ENCODE results near the gene S100A12. TPM values are rescaled to one million over a fixed set of nuclear protein-coding genes. Genes with fewer than 3 reads are reported as not detected.

The S100A12 gene
- total RNA-seq, 1 experiment from 2014 or later, result not detected

DNA sequence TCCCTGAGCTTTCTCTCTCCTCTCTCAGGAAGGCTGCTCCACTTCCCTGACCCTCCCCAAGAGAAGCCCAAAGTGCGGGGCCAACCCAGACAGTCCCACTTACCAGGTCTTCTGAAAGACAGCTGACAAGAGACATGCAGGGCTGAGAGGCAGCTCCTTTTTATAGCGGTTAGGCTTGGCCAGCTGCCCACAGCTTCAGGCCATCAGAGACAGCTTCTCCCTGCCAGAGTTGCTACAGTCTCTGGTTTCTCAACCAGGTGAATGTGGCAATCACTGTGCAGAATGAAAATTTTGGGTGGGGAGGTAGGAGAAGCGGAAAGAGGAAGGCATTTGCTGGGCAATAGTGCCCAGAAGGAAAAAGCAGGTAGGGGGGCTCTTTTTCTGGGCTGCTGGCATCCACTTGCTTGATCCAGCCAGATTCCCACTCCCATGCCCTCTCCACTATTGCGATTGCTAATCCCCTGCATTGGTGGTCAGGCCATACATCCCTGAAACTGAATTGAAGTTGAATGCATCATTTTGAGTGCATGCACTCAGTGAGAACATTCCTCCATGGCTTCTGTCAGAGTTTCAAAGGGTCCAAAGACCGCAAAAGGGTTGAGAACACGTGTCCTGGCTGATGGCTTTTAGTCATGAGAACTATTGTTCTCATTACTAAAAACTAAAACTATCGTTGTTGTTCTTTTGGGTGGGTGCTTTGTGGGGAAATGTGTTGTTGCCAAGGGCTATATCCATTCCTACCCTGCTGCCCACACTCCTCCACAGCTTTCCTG lies 15.7 kb upstream of the S100A12 start, which contains the start of gene S100A8:
Gene S100A8, minus strand, starts transcription at position 136 of the 773 bp plus-strand sequence. CDS start 538 bp downstream, outside the sequence.
- peaks cover 29% of the 10 kb centered on the region for H3K4me1 ChIP-seq (ENCODE audit: insufficient read depth, low read length)
- CTCF ChIA-PET, result no interaction called here
- no peaks in the 10 kb centered on the region for H3K9me2 ChIP-seq (replicated peaks; ENCODE audit: low read length)
- H2AFZ ChIP-seq (ENCODE audit: low read length), result no peak within 1 kb of the TSS
- DNase-seq (peak; percentile 82), ATAC-seq (no peak)
- TF ChIP-seq EZH2phosphoT487 (IDR thresholded peaks at IDR 0.05; ENCODE audit: borderline replicate concordance, low read length) (no peak), EZH2 (IDR thresholded peaks at IDR 0.05; ENCODE audit: low read length, unreplicated experiment) (no peak)
- TF ChIP-seq, protein P1, sequence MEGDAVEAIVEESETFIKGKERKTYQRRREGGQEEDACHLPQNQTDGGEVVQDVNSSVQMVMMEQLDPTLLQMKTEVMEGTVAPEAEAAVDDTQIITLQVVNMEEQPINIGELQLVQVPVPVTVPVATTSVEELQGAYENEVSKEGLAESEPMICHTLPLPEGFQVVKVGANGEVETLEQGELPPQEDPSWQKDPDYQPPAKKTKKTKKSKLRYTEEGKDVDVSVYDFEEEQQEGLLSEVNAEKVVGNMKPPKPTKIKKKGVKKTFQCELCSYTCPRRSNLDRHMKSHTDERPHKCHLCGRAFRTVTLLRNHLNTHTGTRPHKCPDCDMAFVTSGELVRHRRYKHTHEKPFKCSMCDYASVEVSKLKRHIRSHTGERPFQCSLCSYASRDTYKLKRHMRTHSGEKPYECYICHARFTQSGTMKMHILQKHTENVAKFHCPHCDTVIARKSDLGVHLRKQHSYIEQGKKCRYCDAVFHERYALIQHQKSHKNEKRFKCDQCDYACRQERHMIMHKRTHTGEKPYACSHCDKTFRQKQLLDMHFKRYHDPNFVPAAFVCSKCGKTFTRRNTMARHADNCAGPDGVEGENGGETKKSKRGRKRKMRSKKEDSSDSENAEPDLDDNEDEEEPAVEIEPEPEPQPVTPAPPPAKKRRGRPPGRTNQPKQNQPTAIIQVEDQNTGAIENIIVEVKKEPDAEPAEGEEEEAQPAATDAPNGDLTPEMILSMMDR (conservative IDR thresholded peaks at IDR 0.05; ENCODE audit: low read depth, low read length), result no peak
- no peak within 1 kb of the TSS for H3K27ac ChIP-seq (ENCODE audit: low read length)
- H3F3A ChIP-seq (ENCODE audit: low read length, unreplicated experiment), result no peaks in the 10 kb centered on the region
- H3K9me3 ChIP-seq (ENCODE audit: low read length), result no peaks in the 10 kb centered on the region
- H3K79me2 ChIP-seq (ENCODE audit: low read length), result no peaks in the 10 kb centered on the region
- H3K36me3 ChIP-seq (ENCODE audit: low read depth, low read length), result no peaks in the 10 kb centered on the region
- H3K4me2 ChIP-seq (ENCODE audit: low read length), result no peak within 1 kb of the TSS
- H4K20me1 ChIP-seq (ENCODE audit: low read length), result no peaks in the 10 kb centered on the region
- BruUV-seq (replicated peaks), result no TSS peak
- peaks cover 21% of the 10 kb centered on the region; the same call in 1 of the 2 replicates for H3K27me3 ChIP-seq (ENCODE audit: low read length)
- POLR2A ChIA-PET (ENCODE audit: unreplicated experiment), result no interaction called here
- no peak within 1 kb of the TSS for H3K4me3 ChIP-seq (ENCODE audit: low read length)
- intact Hi-C loops (cut with micrococcal nuclease), result no loop called here
- no peak within 1 kb of the TSS for H3K9ac ChIP-seq (ENCODE audit: low read length)

DNA sequence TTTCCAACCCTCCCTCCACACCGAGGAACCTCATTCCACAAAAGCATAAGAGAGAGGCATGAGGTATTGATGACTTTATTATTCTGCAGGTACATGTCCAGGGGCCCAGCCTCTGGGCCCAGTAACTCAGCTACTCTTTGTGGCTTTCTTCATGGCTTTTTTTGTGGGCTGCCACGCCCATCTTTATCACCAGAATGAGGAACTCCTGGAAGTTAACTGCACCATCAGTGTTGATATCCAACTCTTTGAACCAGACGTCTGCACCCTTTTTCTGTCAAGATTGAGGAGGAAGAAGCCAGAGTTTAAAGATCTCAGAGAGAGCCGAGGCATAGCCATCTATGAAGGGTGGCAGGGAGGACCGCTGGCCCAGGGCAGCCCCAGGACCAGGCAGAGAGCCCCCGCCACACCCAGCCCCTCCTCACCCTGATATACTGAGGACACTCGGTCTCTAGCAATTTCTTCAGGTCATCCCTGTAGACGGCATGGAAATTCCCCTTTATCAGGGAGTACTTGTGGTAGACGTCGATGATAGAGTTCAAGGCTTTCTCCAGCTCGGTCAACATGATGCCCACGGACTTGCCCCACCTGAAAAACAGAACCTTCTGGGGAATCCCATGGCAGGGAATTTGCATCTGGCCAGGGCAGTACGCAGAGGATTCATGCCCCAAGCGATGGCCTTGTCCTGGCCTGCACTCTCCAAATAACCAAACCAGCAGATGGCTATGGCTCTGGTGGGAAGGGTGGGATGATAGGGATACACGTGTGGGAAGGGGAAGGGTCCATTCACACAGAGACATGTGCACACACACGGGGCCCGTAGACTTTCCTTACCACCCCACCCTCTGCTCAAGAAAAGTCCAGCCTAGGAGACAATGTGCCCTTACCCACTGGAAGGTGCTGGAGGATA lies 14.8 kb upstream of the S100A12 start:
- ATAC-seq (no peak), DNase-seq (no peak)
- no TSS peak for BruUV-seq (replicated peaks)
- H3K4me2 ChIP-seq (ENCODE audit: low read length), result no peak overlapping the region
- no peak overlapping the region for H3K9ac ChIP-seq (ENCODE audit: low read length)
- H3K4me3 ChIP-seq (ENCODE audit: low read length), result no peak overlapping the region
- H3K9me3 ChIP-seq (ENCODE audit: low read length), result no peaks in the 10 kb centered on the region
- ChIA-PET POLR2A (ENCODE audit: unreplicated experiment) (no interaction called here), CTCF (no interaction called here)
- no peaks in the 10 kb centered on the region for H3K79me2 ChIP-seq (ENCODE audit: low read length)
- H3K9me2 ChIP-seq (replicated peaks; ENCODE audit: low read length), result no peaks in the 10 kb centered on the region
- peaks cover 24% of the 10 kb centered on the region for H3K4me1 ChIP-seq (ENCODE audit: insufficient read depth, low read length)
- no peak overlapping the region for H2AFZ ChIP-seq (ENCODE audit: low read length)
- H3K36me3 ChIP-seq (ENCODE audit: low read depth, low read length), result no peaks in the 10 kb centered on the region
- H3F3A ChIP-seq (ENCODE audit: low read length, unreplicated experiment), result no peaks in the 10 kb centered on the region
- H4K20me1 ChIP-seq (ENCODE audit: low read length), result no peaks in the 10 kb centered on the region
- intact Hi-C loops (cut with micrococcal nuclease), result no loop called here
- peaks cover 16% of the 10 kb centered on the region; the same call in 1 of the 2 replicates for H3K27me3 ChIP-seq (ENCODE audit: low read length)
- TF ChIP-seq, protein P1 (conservative IDR thresholded peaks at IDR 0.05; ENCODE audit: low read depth, low read length), result no peak
- TF ChIP-seq EZH2 (IDR thresholded peaks at IDR 0.05; ENCODE audit: low read length, unreplicated experiment) (no peak), EZH2phosphoT487 (IDR thresholded peaks at IDR 0.05; ENCODE audit: borderline replicate concordance, low read length) (no peak)
- no peak overlapping the region for H3K27ac ChIP-seq (ENCODE audit: low read length)
